Thyroid gland (tissue), 4 donors: ENCODE results near the gene MRPS33.

Experiments used
- CTCF ChIP-seq, 6 experiments: fragments of 200-600 bp in 3 of 6; fragments of 450-650 bp in 3 of 6; sonication (generic) in 3 of 6; IDR thresholded peaks; one replicate each; pipeline ENCODE4 v1.5.1; 2016 to 2019; ENCODE audit warnings: antibody characterized with exemption in 6 of 6, mild to moderate bottlenecking in 2 of 6, inconsistent platforms in 1 of 6, moderate library complexity in 1 of 6
- POLR2A ChIP-seq, 2 donors: fragments of 450-650 bp; IDR thresholded peaks; one replicate each; pipeline ENCODE4 v1.6.1; 2017; ENCODE audit warnings: antibody characterized with exemption in 2 of 2, mild to moderate bottlenecking in 2 of 2, moderate library complexity in 1 of 2

DNA sequence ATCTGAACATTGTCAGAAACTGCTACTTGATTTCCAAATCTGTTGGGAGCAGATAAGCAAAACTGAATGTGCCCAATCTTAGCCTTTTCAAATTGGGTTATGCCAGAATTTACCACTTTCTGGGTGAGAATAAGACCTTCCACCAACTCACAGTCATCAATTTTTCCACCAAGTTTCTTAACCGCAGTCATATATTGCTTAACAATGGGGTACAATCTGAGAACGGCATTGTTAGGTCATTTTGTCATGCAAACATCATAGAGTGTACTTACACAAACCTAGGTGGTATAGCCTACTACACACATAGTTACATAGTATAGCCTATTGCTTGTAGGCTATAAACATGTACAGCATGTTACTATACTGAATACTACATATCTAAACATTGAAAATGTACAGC is 16.0 kb downstream of the MRPS33 start:
- TF ChIP-seq CTCF (IDR thresholded peaks at IDR 0.05) (no peak), POLR2A (IDR thresholded peaks at IDR 0.05) (no peak)
